Measurements from ENCODE around the gene PRKAG1. TPM values are rescaled to one million over a fixed set of nuclear protein-coding genes. Genes with fewer than 3 reads are reported as not detected.

The PRKAG1 gene
- total RNA-seq, 1 donor from 2014 or later = 58.2 TPM

- DNase-seq = no peak
- H3K27me3 Mint-ChIP-seq (ENCODE audit: unreplicated experiment) = peaks cover 7% of the 10 kb centered on the region
- TF ChIP-seq CTCF (IDR thresholded peaks at IDR 0.05; ENCODE audit: partially characterized antibody, unreplicated experiment) = no peak
- H3K4me1 Mint-ChIP-seq (ENCODE audit: low read depth, unreplicated experiment) = peaks cover 23% of the 10 kb centered on the region
- H3K36me3 Mint-ChIP-seq (ENCODE audit: unreplicated experiment) = peaks cover 5% of the 10 kb centered on the region
- H3K27ac Mint-ChIP-seq (ENCODE audit: unreplicated experiment) = no peak overlapping the region
- H3K9me3 Mint-ChIP-seq (ENCODE audit: unreplicated experiment) = peaks cover 7% of the 10 kb centered on the region
- no peak overlapping the region for H3K4me3 Mint-ChIP-seq (ENCODE audit: unreplicated experiment)
Observed at GRCh38 chr12:49052451-49053208, 34.1 kb upstream of the PRKAG1 start.

GRCh38 chr12:49051777-49052438 is 33.3 kb upstream of the PRKAG1 start:
- Mint-ChIP-seq H3K4me1 (ENCODE audit: low read depth, unreplicated experiment) (peaks cover 17% of the 10 kb centered on the region), H3K27me3 (ENCODE audit: unreplicated experiment) (peaks cover 5% of the 10 kb centered on the region), H3K36me3 (ENCODE audit: unreplicated experiment) (peaks cover 5% of the 10 kb centered on the region), H3K4me3 (ENCODE audit: unreplicated experiment) (no peak overlapping the region), H3K9me3 (ENCODE audit: unreplicated experiment) (peaks cover 7% of the 10 kb centered on the region), H3K27ac (ENCODE audit: unreplicated experiment) (no peak overlapping the region)
- TF ChIP-seq CTCF (IDR thresholded peaks at IDR 0.05; ENCODE audit: partially characterized antibody, unreplicated experiment) = no peak
- DNase-seq = no peak

GRCh38 chr12:49051373-49051764 is 32.8 kb upstream of the PRKAG1 start:
- Mint-ChIP-seq H3K27ac (ENCODE audit: unreplicated experiment) (no peak overlapping the region), H3K9me3 (ENCODE audit: unreplicated experiment) (peaks cover 7% of the 10 kb centered on the region), H3K4me1 (ENCODE audit: low read depth, unreplicated experiment) (peaks cover 12% of the 10 kb centered on the region), H3K36me3 (ENCODE audit: unreplicated experiment) (peaks cover 5% of the 10 kb centered on the region), H3K4me3 (ENCODE audit: unreplicated experiment) (no peak overlapping the region), H3K27me3 (ENCODE audit: unreplicated experiment) (peaks cover 5% of the 10 kb centered on the region)
- TF ChIP-seq CTCF (IDR thresholded peaks at IDR 0.05; ENCODE audit: partially characterized antibody, unreplicated experiment) = no peak
- DNase-seq = no peak

- Mint-ChIP-seq H3K27ac (ENCODE audit: unreplicated experiment) (no peak overlapping the region), H3K27me3 (ENCODE audit: unreplicated experiment) (peaks cover 5% of the 10 kb centered on the region), H3K9me3 (ENCODE audit: unreplicated experiment) (peaks cover 6% of the 10 kb centered on the region), H3K4me1 (ENCODE audit: low read depth, unreplicated experiment) (peaks cover 6% of the 10 kb centered on the region), H3K4me3 (ENCODE audit: unreplicated experiment) (no peak overlapping the region), H3K36me3 (ENCODE audit: unreplicated experiment) (peaks cover 5% of the 10 kb centered on the region)
- TF ChIP-seq CTCF (IDR thresholded peaks at IDR 0.05; ENCODE audit: partially characterized antibody, unreplicated experiment) = no peak
- DNase-seq = no peak
Observed at GRCh38 chr12:49050507-49051372, 32.2 kb upstream of the PRKAG1 start.

Measured in glutamatergic neuron (in vitro differentiated cells).